HK-2 (cell line): ENCODE data around the gene PSMF1.

ENCODE experiments used
- DNase-seq: peaks from one replicate; pipeline ENCODE4 v3.0.0-alpha.2; 2018; ENCODE audit not compliant: unreplicated experiment

Gene PSMF1

DNA sequence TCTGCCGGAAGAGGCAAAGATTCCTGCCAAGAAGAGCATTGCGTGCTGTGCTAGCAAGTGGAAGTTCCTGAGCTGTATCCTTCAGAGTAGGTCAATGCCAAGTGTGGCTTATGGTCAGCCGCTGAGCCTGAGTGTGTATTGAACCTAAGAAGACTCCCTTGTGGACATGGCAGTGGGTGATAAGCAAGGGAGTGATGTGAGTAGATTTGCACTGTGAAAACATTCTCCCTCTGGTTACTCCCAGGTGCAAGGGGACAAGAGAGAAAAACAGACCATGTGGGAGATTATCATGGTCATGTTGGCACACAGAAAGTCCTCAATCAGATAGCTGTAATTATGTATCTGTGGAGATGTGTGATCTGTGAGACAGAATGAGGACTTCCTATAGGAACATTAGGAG lies 72.4 kb downstream of the PSMF1 start:
- DNase-seq = no peak

GRCh38 chr20:1191299-1191698 lies 72.9 kb downstream of the PSMF1 start:
- no peak for DNase-seq

GRCh38 chr20:1195226-1195625 lies 76.8 kb downstream of the PSMF1 start:
- no peak for DNase-seq

DNA sequence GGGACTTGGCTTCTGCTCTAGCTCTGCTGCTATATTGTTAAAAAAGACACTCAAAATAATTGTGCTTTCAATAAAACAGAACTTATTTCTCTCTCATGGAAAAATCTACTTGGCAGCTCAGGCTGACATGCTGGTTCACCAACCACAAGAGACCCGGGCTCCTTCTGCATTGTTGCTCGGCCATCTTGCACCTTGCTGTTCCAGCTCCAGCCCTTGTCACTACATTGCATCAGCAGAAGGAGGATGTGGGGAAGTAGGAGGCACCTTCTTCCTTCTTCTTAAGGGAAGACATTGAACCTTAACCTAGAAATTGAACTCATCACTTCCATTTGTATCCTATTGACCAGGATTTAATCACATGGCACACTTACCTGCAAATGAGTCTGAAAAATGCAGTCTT lies 78.2 kb downstream of the PSMF1 start:
- DNase-seq = no peak

- DNase-seq = no peak
Observed at GRCh38 chr20:1197801-1198200, 79.4 kb downstream of the PSMF1 start.

GRCh38 chr20:1198751-1199150 lies 80.3 kb downstream of the PSMF1 start:
- DNase-seq = no peak

DNA sequence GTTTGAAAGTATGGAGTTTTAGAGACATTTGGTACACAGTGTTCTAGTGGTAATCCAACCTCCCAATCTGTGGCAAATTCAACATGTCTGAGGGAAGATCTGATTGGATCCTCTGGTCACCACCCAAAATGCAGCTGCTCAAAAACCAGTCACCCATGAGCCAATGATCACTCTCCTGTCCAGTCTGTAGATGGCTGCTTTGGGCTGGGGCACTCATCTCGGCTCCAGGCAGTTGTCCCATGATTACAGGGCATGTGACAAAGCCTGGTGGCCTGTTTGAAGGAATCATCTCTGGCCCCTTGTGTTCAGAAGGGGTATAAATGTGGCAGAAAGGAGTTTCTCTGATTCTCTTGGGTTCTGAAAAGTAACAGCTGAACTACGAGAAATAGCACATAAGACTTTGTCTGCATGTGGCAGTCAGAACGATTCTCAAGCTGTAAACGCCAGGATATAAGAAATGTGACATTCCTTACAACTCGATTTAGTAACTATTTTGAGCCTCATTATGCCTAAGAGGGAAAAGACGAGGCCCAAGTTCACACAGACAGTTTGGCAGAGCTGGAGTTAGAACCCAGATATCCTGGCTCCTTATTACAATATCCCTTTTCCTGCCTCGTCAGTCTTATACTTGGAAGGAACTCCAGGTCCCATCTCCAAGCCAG lies 80.9 kb downstream of the PSMF1 start:
- DNase-seq = no peak

DNA sequence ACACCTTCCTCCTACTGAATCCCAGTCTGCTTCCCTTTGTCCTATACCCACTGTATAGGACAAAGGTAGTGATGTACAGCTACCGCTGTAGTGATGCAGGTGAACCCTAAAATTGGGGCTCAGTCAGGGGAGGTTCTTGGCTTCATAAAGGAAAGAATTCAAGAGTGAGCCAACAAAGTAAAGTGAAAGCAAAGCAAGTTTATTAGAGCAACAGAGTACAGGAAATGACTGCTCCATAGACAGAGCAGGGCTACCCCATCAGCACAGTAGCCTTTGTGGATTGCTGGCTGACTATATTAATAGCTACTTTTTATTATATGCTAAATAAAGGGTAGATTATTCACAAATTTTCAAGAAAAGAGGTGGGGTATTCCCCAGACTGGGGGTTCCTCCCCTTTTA lies 81.6 kb downstream of the PSMF1 start:
- DNase-seq = no peak

DNA sequence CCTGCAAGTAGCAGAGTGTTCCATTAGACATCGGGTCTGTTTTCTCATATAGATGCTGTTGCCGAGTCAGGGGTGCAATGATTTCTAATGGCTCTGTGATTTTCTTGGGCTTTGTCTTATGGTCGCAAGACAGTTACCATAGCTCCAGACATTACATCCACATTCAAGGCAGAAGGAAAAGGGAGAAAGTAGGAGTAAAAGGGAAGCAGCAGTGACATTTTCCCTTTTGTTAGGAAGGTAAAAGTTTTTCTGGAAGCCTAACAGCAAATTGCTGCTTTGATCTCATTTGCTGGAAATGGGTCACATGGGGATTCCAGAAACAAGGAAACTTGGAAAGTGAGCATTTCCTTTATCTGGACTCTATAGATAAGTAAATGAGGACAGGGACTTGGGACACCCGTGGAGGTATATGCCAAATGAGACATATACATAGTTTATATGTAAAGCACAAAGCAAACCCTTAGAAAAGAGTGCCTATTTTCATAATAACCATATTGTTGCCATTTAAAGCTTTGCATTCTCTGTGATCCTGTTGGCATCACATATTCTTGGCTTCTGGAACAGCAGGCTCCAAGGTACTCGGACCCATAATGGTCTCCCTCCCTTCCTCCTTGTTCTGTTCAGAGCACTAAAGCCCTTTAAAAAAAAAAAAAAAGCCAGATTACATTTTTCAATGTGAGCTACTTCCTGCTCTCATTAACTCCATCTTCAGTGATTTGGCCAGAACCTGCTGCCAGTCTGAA lies 84.5 kb downstream of the PSMF1 start, which contains the start of gene C20orf202:
C20orf202 (plus strand) TSS at position 693 of the 743 bp plus-strand sequence. CDS start 132 bp downstream, outside the sequence.
- no peak for DNase-seq

- DNase-seq = no peak
Observed at GRCh38 chr20:1203630-1204029, 85.2 kb downstream of the PSMF1 start.

- no peak for DNase-seq
Observed at GRCh38 chr20:1204113-1204512, 85.7 kb downstream of the PSMF1 start.

- no peak for DNase-seq
Observed at GRCh38 chr20:1204576-1204975, 86.2 kb downstream of the PSMF1 start.

- DNase-seq = no peak
Observed at GRCh38 chr20:1205802-1206201, 87.4 kb downstream of the PSMF1 start.

DNA sequence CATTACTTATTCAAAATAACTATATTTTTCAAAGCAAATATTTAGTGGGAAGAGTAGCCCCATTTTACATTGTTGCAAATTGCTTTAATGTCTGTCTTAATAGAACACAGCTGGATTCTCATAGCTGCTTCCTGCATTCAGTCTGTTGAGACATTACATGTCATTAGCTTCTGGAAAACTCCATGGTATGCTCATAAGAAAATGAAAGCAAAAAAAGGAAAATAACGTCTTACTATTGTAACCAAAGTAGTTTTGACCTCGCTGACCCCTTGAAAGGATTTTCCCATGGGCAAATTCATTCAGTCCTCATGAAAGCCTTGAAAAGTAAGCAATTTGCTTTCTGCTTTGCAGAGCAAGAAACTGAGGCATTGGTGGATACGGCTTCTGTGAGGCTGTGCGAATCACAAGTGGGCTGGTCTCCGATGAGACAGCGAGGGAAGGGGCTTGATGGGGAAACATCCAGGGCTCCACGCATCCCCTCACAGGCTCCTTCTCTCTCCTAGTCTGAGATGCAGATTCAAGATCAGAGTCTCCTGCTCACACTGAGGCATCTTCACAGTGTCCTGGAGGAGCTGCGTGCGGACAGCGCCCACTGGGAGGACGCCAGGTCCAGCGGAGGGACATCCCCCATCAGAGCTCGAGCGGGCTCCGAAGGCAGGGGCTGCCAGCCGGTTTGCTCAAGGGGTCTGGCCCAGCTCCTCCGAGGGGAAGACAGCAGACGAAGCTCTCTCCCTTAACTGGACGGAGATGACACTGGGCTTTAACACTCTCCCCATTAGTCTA lies 88.2 kb downstream of the PSMF1 start:
- DNase-seq = no peak

DNA sequence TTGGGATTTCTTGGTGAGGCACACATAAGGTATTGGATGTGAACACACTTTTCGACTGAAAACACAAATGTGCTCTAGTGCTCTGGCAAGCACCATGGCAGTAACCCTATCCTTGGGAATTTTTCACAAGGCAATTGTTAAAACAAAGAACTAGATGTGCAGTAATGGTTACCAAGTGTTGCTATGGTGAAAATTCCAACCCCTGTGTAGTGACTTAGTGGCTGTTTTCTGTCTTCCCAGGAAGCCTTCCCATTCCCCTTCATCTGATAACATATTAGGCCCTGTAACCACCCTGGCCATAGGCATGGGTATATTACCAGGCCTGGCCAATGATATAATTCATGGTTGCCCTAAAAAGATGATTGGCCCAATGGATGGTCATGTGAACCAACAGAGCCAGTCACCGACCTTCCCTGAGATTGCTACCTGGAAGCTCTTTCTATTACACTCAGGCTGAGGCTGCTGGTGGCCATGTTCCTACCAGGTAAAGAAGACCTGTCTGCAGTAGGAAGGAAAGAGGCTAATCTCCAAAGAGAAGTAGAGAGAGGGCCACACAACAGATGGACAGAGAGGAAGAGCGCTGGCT lies 89.0 kb downstream of the PSMF1 start:
- no peak for DNase-seq

- DNase-seq = no peak
Observed at GRCh38 chr20:1209447-1210387, 91.3 kb downstream of the PSMF1 start.

DNA sequence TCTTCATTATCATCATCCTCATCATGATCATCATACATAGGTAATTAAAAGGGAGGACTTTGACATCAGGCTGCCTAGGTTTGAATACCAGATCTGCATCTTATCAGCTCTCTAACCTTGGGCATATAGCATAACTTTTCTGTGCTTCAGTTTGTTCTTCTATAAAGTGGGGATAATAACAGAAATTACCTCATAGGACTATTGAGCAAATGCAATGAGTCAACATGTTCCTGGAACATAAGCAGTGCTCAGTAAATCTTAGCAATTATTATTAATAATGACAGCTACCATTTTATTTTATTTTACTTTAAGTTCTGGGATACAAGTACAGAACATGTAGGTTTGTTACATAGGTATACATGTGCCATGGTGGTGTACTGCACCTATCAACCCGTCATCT lies 92.1 kb downstream of the PSMF1 start:
- DNase-seq = no peak

GRCh38 chr20:1212023-1212422 lies 93.6 kb downstream of the PSMF1 start:
- DNase-seq = no peak

GRCh38 chr20:1212607-1213396 lies 94.4 kb downstream of the PSMF1 start:
- DNase-seq = peak; percentile 69

- DNase-seq = no peak
Observed at GRCh38 chr20:1214838-1215261, 96.4 kb downstream of the PSMF1 start.
